Measurements from ENCODE around the gene ST6GALNAC2.

GRCh38 chr17:76531486-76532038, 54.1 kb downstream of the ST6GALNAC2 start:
- TF ChIP-seq SP1 (IDR thresholded peaks at IDR 0.05) (no peak), TARDBP (IDR thresholded peaks at IDR 0.05) (no peak), SUZ12 (IDR thresholded peaks at IDR 0.05) (no peak), LEF1 (IDR thresholded peaks at IDR 0.05; ENCODE audit: borderline replicate concordance) (no peak), BHLHE40 (IDR thresholded peaks at IDR 0.05; ENCODE audit: borderline replicate concordance) (no peak), FOXK2 (IDR thresholded peaks at IDR 0.05) (no peak), FOXM1 (IDR thresholded peaks at IDR 0.05; ENCODE audit: borderline replicate concordance) (no peak), HDGF (IDR thresholded peaks at IDR 0.05; ENCODE audit: borderline replicate concordance) (no peak)
- TF ChIP-seq, protein P1, sequence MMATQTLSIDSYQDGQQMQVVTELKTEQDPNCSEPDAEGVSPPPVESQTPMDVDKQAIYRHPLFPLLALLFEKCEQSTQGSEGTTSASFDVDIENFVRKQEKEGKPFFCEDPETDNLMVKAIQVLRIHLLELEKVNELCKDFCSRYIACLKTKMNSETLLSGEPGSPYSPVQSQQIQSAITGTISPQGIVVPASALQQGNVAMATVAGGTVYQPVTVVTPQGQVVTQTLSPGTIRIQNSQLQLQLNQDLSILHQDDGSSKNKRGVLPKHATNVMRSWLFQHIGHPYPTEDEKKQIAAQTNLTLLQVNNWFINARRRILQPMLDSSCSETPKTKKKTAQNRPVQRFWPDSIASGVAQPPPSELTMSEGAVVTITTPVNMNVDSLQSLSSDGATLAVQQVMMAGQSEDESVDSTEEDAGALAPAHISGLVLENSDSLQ (IDR thresholded peaks at IDR 0.05), result no peak
